Activated T-helper 1 cell treated with anti-CD3 and anti-CD28 coated beads, Interleukin-2, amount 50 U/mL, for 16 hours (primary cell): Measurements from ENCODE around the gene BOD1.

Source experiments
- DNase-seq, 2 donors: peaks; one replicate each; pipeline ENCODE4 v3.0.0-alpha.2; 2020; ENCODE audit warnings: low read depth in 1 of 2, low spot score in 1 of 2

Gene BOD1

GRCh38 chr5:173642191-173642816 lies 25.9 kb upstream of the BOD1 start:
- DNase-seq: no peak

- DNase-seq: no peak
These were observed 23.8 kb upstream of the BOD1 start for GRCh38 chr5:173640156-173640804.

GRCh38 chr5:173638126-173639040 lies 21.9 kb upstream of the BOD1 start:
- DNase-seq: no peak

GRCh38 chr5:173637340-173637739 lies 20.9 kb upstream of the BOD1 start:
- no peak for DNase-seq

- no peak for DNase-seq
These were observed 18.1 kb upstream of the BOD1 start for GRCh38 chr5:173634465-173634983.

GRCh38 chr5:173633304-173633703 lies 16.9 kb upstream of the BOD1 start:
- no peak for DNase-seq

- no peak for DNase-seq
These were observed 15.0 kb upstream of the BOD1 start for GRCh38 chr5:173631478-173631877.

GRCh38 chr5:173630724-173631365 lies 14.4 kb upstream of the BOD1 start:
- no peak for DNase-seq

- DNase-seq: no peak
These were observed 13.2 kb upstream of the BOD1 start for GRCh38 chr5:173629628-173630027.

- DNase-seq: no peak
These were observed 12.1 kb upstream of the BOD1 start for GRCh38 chr5:173628501-173628900.

- DNase-seq: no peak
These were observed 11.5 kb upstream of the BOD1 start for GRCh38 chr5:173627860-173628392.

- no peak for DNase-seq
These were observed 10.8 kb upstream of the BOD1 start for GRCh38 chr5:173627271-173627670.

GRCh38 chr5:173626505-173626820 lies 10.0 kb upstream of the BOD1 start:
- no peak for DNase-seq

GRCh38 chr5:173625673-173626504 lies 9.4 kb upstream of the BOD1 start:
- no peak for DNase-seq

GRCh38 chr5:173625261-173625660 lies 8.8 kb upstream of the BOD1 start:
- no peak for DNase-seq

- no peak for DNase-seq
These were observed 7.8 kb upstream of the BOD1 start for GRCh38 chr5:173624282-173624681.

- DNase-seq: no peak
These were observed 7.3 kb upstream of the BOD1 start for GRCh38 chr5:173623789-173624188.

GRCh38 chr5:173623296-173623771 lies 6.9 kb upstream of the BOD1 start:
- no peak for DNase-seq

- no peak for DNase-seq
These were observed 6.0 kb upstream of the BOD1 start for GRCh38 chr5:173622183-173623047.
